ENCODE measurements around the gene FGF10.

FGF10 gene

DNA sequence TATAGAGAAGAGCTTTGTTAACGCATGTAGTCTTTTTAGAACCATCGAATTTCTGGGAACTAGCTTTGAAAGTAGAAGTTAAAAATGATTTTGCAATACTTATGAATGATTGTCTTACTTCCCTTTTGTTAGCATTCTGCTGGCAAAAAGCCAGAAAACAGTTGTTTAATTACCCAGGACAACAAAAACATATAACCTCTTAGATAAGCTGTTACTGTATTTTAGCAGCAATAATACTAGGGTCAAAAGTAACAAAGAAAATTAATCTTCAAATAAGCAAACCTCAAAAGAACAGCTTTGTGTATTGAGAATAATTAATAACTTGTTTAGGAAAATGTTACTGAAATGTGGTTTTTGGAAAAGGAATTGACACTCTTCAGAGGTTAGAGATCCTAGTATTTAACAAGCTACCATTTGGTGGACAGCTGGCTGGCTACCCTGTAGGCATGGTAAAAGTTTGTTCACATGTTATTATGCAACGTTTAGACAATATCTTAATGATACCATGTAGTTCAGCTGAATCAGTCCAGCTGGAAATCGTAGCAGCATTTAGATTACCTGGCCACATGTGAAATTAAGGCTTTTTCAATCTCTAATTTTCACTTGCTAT is 3.8 kb downstream of the FGF10 start:
- Histone ChIP-seq H3K4me3 (ENCODE audit: low read depth, low read length) (no peak overlapping the region), H3K9me3 (ENCODE audit: severe bottlenecking) (no peaks in the 10 kb centered on the region), H3K36me3 (no peaks in the 10 kb centered on the region), H3K27me3 (ENCODE audit: insufficient read depth, low read depth, severe bottlenecking) (peaks cover 72% of the 10 kb centered on the region), H3K27ac (no peak overlapping the region)
- TF ChIP-seq, protein P1, sequence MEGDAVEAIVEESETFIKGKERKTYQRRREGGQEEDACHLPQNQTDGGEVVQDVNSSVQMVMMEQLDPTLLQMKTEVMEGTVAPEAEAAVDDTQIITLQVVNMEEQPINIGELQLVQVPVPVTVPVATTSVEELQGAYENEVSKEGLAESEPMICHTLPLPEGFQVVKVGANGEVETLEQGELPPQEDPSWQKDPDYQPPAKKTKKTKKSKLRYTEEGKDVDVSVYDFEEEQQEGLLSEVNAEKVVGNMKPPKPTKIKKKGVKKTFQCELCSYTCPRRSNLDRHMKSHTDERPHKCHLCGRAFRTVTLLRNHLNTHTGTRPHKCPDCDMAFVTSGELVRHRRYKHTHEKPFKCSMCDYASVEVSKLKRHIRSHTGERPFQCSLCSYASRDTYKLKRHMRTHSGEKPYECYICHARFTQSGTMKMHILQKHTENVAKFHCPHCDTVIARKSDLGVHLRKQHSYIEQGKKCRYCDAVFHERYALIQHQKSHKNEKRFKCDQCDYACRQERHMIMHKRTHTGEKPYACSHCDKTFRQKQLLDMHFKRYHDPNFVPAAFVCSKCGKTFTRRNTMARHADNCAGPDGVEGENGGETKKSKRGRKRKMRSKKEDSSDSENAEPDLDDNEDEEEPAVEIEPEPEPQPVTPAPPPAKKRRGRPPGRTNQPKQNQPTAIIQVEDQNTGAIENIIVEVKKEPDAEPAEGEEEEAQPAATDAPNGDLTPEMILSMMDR (IDR thresholded peaks at IDR 0.05; ENCODE audit: low read depth, low read length): no peak
- DNase-seq: no peak

DNA sequence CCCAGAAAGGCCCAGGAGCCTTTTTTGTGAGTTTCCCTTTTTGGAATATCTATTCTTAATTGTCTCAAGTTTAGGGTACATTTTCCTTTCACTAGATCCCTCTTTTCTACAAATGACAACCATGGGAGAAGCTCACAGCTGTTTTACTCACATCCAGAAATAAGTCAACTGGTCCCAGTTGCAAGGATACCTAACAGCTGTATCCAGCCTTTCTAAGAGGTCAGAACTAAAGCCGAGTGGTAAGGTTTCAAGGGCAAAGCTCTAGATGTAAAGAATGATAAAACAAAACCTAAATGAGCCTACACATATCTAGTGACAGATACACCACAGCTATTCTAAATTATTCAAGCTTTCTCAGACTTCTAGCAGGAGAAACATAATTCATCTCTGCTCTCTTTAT is 4.4 kb downstream of the FGF10 start:
- TF ChIP-seq, protein P1 (IDR thresholded peaks at IDR 0.05; ENCODE audit: low read depth, low read length): no peak
- no peaks in the 10 kb centered on the region for H3K9me3 ChIP-seq (ENCODE audit: severe bottlenecking)
- no peak overlapping the region for H3K27ac ChIP-seq
- H3K27me3 ChIP-seq (ENCODE audit: insufficient read depth, low read depth, severe bottlenecking): peaks cover 68% of the 10 kb centered on the region
- H3K4me3 ChIP-seq (ENCODE audit: low read depth, low read length): no peak overlapping the region
- DNase-seq: no peak
- H3K36me3 ChIP-seq: no peaks in the 10 kb centered on the region

DNA sequence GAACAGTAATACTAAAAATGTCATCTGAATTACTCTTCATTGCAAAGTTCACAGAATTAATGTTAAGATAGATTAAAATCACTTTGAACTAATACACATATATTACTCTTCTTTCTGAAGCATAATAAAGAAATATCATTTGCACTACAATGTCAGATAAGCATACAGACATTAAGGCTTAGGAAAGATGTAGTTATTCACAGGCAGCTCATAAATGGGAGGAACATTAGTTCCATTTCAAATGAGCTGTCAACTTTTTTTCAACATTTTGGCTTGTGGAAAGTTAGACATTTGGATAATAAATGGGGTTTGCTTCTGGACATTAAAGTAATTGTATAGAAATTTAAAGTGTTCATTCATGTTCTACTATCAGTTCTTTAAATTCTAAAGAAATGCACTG is 6.3 kb downstream of the FGF10 start:
- no peak for DNase-seq
- Histone ChIP-seq H3K9me3 (ENCODE audit: severe bottlenecking) (no peaks in the 10 kb centered on the region), H3K27me3 (ENCODE audit: insufficient read depth, low read depth, severe bottlenecking) (peaks cover 66% of the 10 kb centered on the region), H3K36me3 (no peaks in the 10 kb centered on the region), H3K4me3 (ENCODE audit: low read depth, low read length) (no peak overlapping the region), H3K27ac (no peak overlapping the region)
- TF ChIP-seq, protein P1 (IDR thresholded peaks at IDR 0.05; ENCODE audit: low read depth, low read length): no peak

DNA sequence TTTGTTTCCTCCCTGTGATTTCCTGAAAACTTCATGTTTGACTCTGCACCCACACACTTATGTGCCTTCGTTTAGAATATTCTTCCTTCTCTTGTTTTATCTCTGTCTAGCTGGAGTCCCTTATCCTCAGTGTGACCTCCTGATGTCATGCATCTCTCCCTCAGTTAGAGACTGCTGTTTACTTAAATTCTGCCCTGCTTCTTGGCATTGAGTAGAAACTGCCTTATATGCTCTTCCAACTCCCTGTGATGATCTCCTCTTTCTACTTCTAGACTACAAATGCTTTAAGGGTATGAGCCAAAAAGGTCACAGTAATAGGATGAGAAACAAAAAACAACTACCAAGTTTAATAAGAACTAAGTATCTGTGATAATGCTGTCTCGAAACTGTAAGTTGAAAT is 12.2 kb downstream of the FGF10 start:
- H3K27ac ChIP-seq: no peak overlapping the region
- DNase-seq: no peak
- H3K9me3 ChIP-seq (ENCODE audit: severe bottlenecking): no peaks in the 10 kb centered on the region
- H3K27me3 ChIP-seq (ENCODE audit: insufficient read depth, low read depth, severe bottlenecking): peaks cover 33% of the 10 kb centered on the region
- TF ChIP-seq, protein P1 (IDR thresholded peaks at IDR 0.05; ENCODE audit: low read depth, low read length): no peak
- H3K4me3 ChIP-seq (ENCODE audit: low read depth, low read length): no peak overlapping the region
- H3K36me3 ChIP-seq: no peaks in the 10 kb centered on the region

DNA sequence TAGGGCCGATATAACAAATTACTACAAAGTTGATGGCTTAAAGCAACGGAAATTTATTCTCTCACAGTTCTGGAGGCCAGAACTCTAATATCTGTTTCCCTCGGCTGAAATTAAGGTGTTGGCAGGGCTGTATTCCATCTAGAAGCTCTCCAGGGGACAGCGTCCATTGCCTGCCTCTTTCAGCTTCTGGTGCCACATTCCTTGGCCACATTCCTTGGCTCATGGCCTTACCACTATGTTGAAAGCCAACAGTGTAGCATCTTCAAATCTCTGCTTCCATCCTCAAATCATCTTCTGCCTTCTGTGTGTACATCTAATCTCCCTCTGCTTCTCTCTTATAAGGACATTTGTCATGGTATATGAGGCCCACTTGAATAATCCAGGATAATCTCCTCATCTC is 17.2 kb downstream of the FGF10 start:
- Histone ChIP-seq H3K27ac (no peak overlapping the region), H3K27me3 (ENCODE audit: insufficient read depth, low read depth, severe bottlenecking) (peaks cover 34% of the 10 kb centered on the region), H3K36me3 (no peaks in the 10 kb centered on the region), H3K9me3 (ENCODE audit: severe bottlenecking) (no peaks in the 10 kb centered on the region), H3K4me3 (ENCODE audit: low read depth, low read length) (no peak overlapping the region)
- TF ChIP-seq, protein P1 (IDR thresholded peaks at IDR 0.05; ENCODE audit: low read depth, low read length): no peak
- DNase-seq: no peak

DNA sequence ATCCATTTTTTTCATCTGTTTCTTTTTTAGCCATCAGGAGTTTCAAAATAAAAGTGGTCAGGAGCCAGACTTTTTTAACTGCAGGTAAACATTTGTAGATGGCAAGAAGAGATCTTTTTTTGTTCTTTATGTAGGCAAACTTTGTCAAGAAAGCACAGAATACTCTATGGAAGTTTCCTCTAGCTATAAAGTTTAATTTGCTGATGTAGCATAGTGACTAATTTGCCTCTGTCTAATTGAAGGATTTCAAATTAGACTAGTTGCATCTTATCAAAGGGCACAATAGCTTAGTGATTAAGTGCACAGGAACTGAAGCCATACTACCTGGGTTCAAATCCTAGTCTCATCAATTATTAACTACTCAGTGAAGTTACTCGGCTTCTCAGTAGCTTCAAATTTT is 22.0 kb downstream of the FGF10 start:
- no peaks in the 10 kb centered on the region for H3K36me3 ChIP-seq
- DNase-seq: no peak
- H3K27me3 ChIP-seq (ENCODE audit: insufficient read depth, low read depth, severe bottlenecking): peaks cover 48% of the 10 kb centered on the region
- no peaks in the 10 kb centered on the region for H3K9me3 ChIP-seq (ENCODE audit: severe bottlenecking)
- no peak overlapping the region for H3K27ac ChIP-seq
- H3K4me3 ChIP-seq (ENCODE audit: low read depth, low read length): no peak overlapping the region
- TF ChIP-seq, protein P1 (IDR thresholded peaks at IDR 0.05; ENCODE audit: low read depth, low read length): no peak
